Measurements from ENCODE around the gene RAB40C.

Gene RAB40C

GRCh38 chr16:589658-590187 lies at the start of gene RAB40C:
RAB40C (plus strand) TSS chr16:590066; CDS start chr16:590292, 226 bp downstream.
- DNase-seq = peak; percentile 90

- no peak for DNase-seq
These were observed 49.1 kb upstream of the RAB40C start for GRCh38 chr16:540645-541340.

GRCh38 chr16:543301-544164 lies 46.3 kb upstream of the RAB40C start:
- no peak for DNase-seq

- no peak for DNase-seq
These were observed 45.3 kb upstream of the RAB40C start for GRCh38 chr16:544517-544916.

GRCh38 chr16:546909-547770 lies 42.7 kb upstream of the RAB40C start:
- DNase-seq = no peak

- DNase-seq = no peak
These were observed 41.3 kb upstream of the RAB40C start for GRCh38 chr16:548586-548985.

GRCh38 chr16:549544-550263 lies 40.2 kb upstream of the RAB40C start:
- DNase-seq = no peak

GRCh38 chr16:551210-551609 lies 38.7 kb upstream of the RAB40C start:
- DNase-seq = no peak

GRCh38 chr16:552171-552570 lies 37.7 kb upstream of the RAB40C start:
- no peak for DNase-seq

- DNase-seq = no peak
These were observed 36.1 kb upstream of the RAB40C start for GRCh38 chr16:553601-554296.

GRCh38 chr16:554297-554621 lies 35.6 kb upstream of the RAB40C start:
- no peak for DNase-seq

- no peak for DNase-seq
These were observed 35.1 kb upstream of the RAB40C start for GRCh38 chr16:554640-555365.

- no peak for DNase-seq
These were observed 34.1 kb upstream of the RAB40C start for GRCh38 chr16:555528-556473.

- DNase-seq = no peak
These were observed 33.2 kb upstream of the RAB40C start for GRCh38 chr16:556474-557173.

- no peak for DNase-seq
These were observed 32.2 kb upstream of the RAB40C start for GRCh38 chr16:557463-558297.

- no peak for DNase-seq
These were observed 31.4 kb upstream of the RAB40C start for GRCh38 chr16:558298-559020.

- no peak for DNase-seq
These were observed 30.9 kb upstream of the RAB40C start for GRCh38 chr16:559021-559380.
